Large intestine (tissue), 3 donors: ENCODE data around the gene CERKL. TPM values are rescaled to one million over a fixed set of nuclear protein-coding genes. Genes with fewer than 3 reads are reported as not detected.

Experiments used
- DNase-seq, 2 donors: peaks; one replicate each; pipeline versions ENCODE4 v3.0.0 to v3.0.0-alpha.2; 2013
- H3K27ac ChIP-seq: one replicate; pipeline ENCODE4 v1.5.1; 2013; ENCODE audit warnings: low read length
- H3K27me3 ChIP-seq: 2 replicates; pipeline ENCODE4 v1.6.1; 2013; ENCODE audit warnings: low read length; ENCODE audit not compliant: control insufficient read depth, insufficient read depth
- H3K36me3 ChIP-seq: 2 replicates; pipeline ENCODE4 v1.6.1; 2013; ENCODE audit warnings: low read length; ENCODE audit not compliant: control insufficient read depth, insufficient read depth
- H3K4me1 ChIP-seq: one replicate; pipeline ENCODE4 v1.6.1; 2013; ENCODE audit warnings: low read length; ENCODE audit not compliant: control insufficient read depth, insufficient read depth
- H3K4me3 ChIP-seq: one replicate; pipeline ENCODE4 v1.5.1; 2013; ENCODE audit warnings: low read length
- H3K9me3 ChIP-seq: one replicate; pipeline ENCODE4 v1.6.1; 2013; ENCODE audit warnings: mild to moderate bottlenecking, low read depth, low read length, moderate library complexity; ENCODE audit not compliant: control insufficient read depth
- WGBS: methylation state at CpG from one replicate; pipeline ENCODE4 v1.1.5; 2013; ENCODE audit warnings: low lambda C conversion rate; ENCODE audit not compliant: insufficient coverage; 5-methylcytosine and 5-hydroxymethylcytosine counted together
- polyA plus RNA-seq: library from polyadenylated mRNA; unstranded; fragments of 120-200 nt; gene quantifications from one replicate; pipeline ENCODE4 v1.2.1, GENCODE V29; 2013

The CERKL gene
- polyA plus RNA-seq, 1 donor, result 7.6 TPM

GRCh38 chr2:181626671-181627070 lies 30.2 kb downstream of the CERKL start:
- DNase-seq, result no peak
- H3K4me3 ChIP-seq, result no peak overlapping the region
- no peaks in the 10 kb centered on the region for H3K27me3 ChIP-seq
- no peaks in the 10 kb centered on the region for H3K4me1 ChIP-seq
- no peak overlapping the region for H3K27ac ChIP-seq
- H3K36me3 ChIP-seq, result no peaks in the 10 kb centered on the region
- H3K9me3 ChIP-seq, result no peaks in the 10 kb centered on the region

- no peaks in the 10 kb centered on the region for H3K27me3 ChIP-seq
- DNase-seq, result no peak
- H3K4me3 ChIP-seq, result no peak overlapping the region
- no peaks in the 10 kb centered on the region for H3K36me3 ChIP-seq
- no peak overlapping the region for H3K27ac ChIP-seq
- no peaks in the 10 kb centered on the region for H3K9me3 ChIP-seq
- peaks cover 8% of the 10 kb centered on the region for H3K4me1 ChIP-seq
Measured at GRCh38 chr2:181623159-181623558, 33.7 kb downstream of the CERKL start.

- 100% methylated on average over 2 of the region's 3 CpGs for WGBS
- Histone ChIP-seq H3K27ac (no peak overlapping the region), H3K4me3 (no peak overlapping the region), H3K36me3 (no peaks in the 10 kb centered on the region), H3K27me3 (no peaks in the 10 kb centered on the region), H3K4me1 (peaks cover 8% of the 10 kb centered on the region), H3K9me3 (no peaks in the 10 kb centered on the region)
- no peak for DNase-seq
Measured at GRCh38 chr2:181621779-181622490, 35.0 kb downstream of the CERKL start.

- no peaks in the 10 kb centered on the region for H3K9me3 ChIP-seq
- peaks cover 8% of the 10 kb centered on the region for H3K4me1 ChIP-seq
- H3K27me3 ChIP-seq, result no peaks in the 10 kb centered on the region
- no CpG with 5 or more reads among the region's 2 CpGs for WGBS
- no peaks in the 10 kb centered on the region for H3K36me3 ChIP-seq
- DNase-seq, result peak; percentile 35 to 82
- H3K27ac ChIP-seq, result peak overlapping the region; percentile 55
- H3K4me3 ChIP-seq, result no peak overlapping the region
Measured at GRCh38 chr2:181619516-181619915, 37.4 kb downstream of the CERKL start.

GRCh38 chr2:181616715-181617114 lies 40.2 kb downstream of the CERKL start:
- Histone ChIP-seq H3K36me3 (no peaks in the 10 kb centered on the region), H3K4me1 (peaks cover 8% of the 10 kb centered on the region), H3K27ac (no peak overlapping the region), H3K4me3 (no peak overlapping the region), H3K9me3 (no peaks in the 10 kb centered on the region), H3K27me3 (no peaks in the 10 kb centered on the region)
- WGBS, result 100% methylated on average over 1 of the region's 1 CpG
- DNase-seq, result no peak

- WGBS, result 58% methylated on average over 3 of the region's 7 CpGs
- no peak overlapping the region for H3K27ac ChIP-seq
- H3K9me3 ChIP-seq, result no peaks in the 10 kb centered on the region
- no peaks in the 10 kb centered on the region for H3K36me3 ChIP-seq
- no peak for DNase-seq
- H3K4me1 ChIP-seq, result peaks cover 3% of the 10 kb centered on the region
- no peak overlapping the region for H3K4me3 ChIP-seq
- H3K27me3 ChIP-seq, result no peaks in the 10 kb centered on the region
Measured at GRCh38 chr2:181614874-181615638, 41.8 kb downstream of the CERKL start.

GRCh38 chr2:181613241-181613640 lies 43.7 kb downstream of the CERKL start:
- Histone ChIP-seq H3K4me3 (no peak overlapping the region), H3K9me3 (no peaks in the 10 kb centered on the region), H3K36me3 (no peaks in the 10 kb centered on the region), H3K4me1 (no peaks in the 10 kb centered on the region), H3K27me3 (no peaks in the 10 kb centered on the region), H3K27ac (no peak overlapping the region)
- no peak for DNase-seq
- WGBS, result 51% methylated on average over 2 of the region's 2 CpGs

GRCh38 chr2:181607629-181608590 lies 49.0 kb downstream of the CERKL start:
- no peak for DNase-seq
- 76% methylated on average over 2 of the region's 4 CpGs for WGBS
- H3K27ac ChIP-seq, result no peak overlapping the region
- H3K36me3 ChIP-seq, result no peaks in the 10 kb centered on the region
- H3K4me3 ChIP-seq, result no peak overlapping the region
- no peaks in the 10 kb centered on the region for H3K27me3 ChIP-seq
- no peaks in the 10 kb centered on the region for H3K4me1 ChIP-seq
- H3K9me3 ChIP-seq, result no peaks in the 10 kb centered on the region

- Histone ChIP-seq H3K4me1 (no peaks in the 10 kb centered on the region), H3K27me3 (no peaks in the 10 kb centered on the region), H3K4me3 (no peak overlapping the region), H3K36me3 (no peaks in the 10 kb centered on the region), H3K9me3 (no peaks in the 10 kb centered on the region), H3K27ac (no peak overlapping the region)
- 86% methylated on average over 1 of the region's 3 CpGs for WGBS
- DNase-seq, result no peak
Measured at GRCh38 chr2:181605889-181606837, 50.7 kb downstream of the CERKL start.
